Stromal cell of bone marrow (primary cell): ENCODE data around the gene ARID3B.
A peak's percentile ranks its signal among the peaks of the same experiment; 100 is the strongest.
"Not testable (repeated sequence)": the region's sequence is repeated elsewhere in the genome, so short reads cannot be mapped to it uniquely, and the experiment has no call there.

Source experiments
- DNase-seq: peaks from one replicate; pipeline ENCODE4 v3.0.0-alpha.2; 2012; ENCODE audit warnings: low read depth

Gene ARID3B

GRCh38 chr15:74540761-74541493 lies at the start of gene ARID3B:
Gene ARID3B, plus strand, starts transcription at chr15:74541220. Its CDS starts 2,717 bp downstream, at chr15:74543937.
- peak; percentile 95 for DNase-seq

- DNase-seq, result no peak
Observed at GRCh38 chr15:74496648-74497047, 44.4 kb upstream of the ARID3B start.

- no peak for DNase-seq
Observed at GRCh38 chr15:74497584-74497983, 43.4 kb upstream of the ARID3B start.

GRCh38 chr15:74499366-74499765 lies 41.7 kb upstream of the ARID3B start:
- no peak for DNase-seq

GRCh38 chr15:74500401-74500800 lies 40.6 kb upstream of the ARID3B start:
- DNase-seq, result no peak

- no peak for DNase-seq
Observed at GRCh38 chr15:74502301-74502700, 38.7 kb upstream of the ARID3B start.

GRCh38 chr15:74504418-74504817 lies 36.6 kb upstream of the ARID3B start:
- DNase-seq, result no peak

GRCh38 chr15:74504836-74505235 lies 36.2 kb upstream of the ARID3B start:
- no peak for DNase-seq

- no peak for DNase-seq
Observed at GRCh38 chr15:74505837-74506514, 35.0 kb upstream of the ARID3B start.

GRCh38 chr15:74506515-74506840 lies 34.5 kb upstream of the ARID3B start:
- DNase-seq, result no peak

- no peak for DNase-seq
Observed at GRCh38 chr15:74511583-74511982, 29.4 kb upstream of the ARID3B start.

- DNase-seq, result not testable (repeated sequence)
Observed at GRCh38 chr15:74514059-74514458, 27.0 kb upstream of the ARID3B start.

- DNase-seq, result no peak
Observed at GRCh38 chr15:74517096-74517495, 23.9 kb upstream of the ARID3B start.

- DNase-seq, result no peak
Observed at GRCh38 chr15:74519311-74519710, 21.7 kb upstream of the ARID3B start.

GRCh38 chr15:74520407-74520806 lies 20.6 kb upstream of the ARID3B start:
- DNase-seq, result no peak

- DNase-seq, result no peak
Observed at GRCh38 chr15:74523982-74524381, 17.0 kb upstream of the ARID3B start.

GRCh38 chr15:74525309-74525708 lies 15.7 kb upstream of the ARID3B start:
- no peak for DNase-seq

- no peak for DNase-seq
Observed at GRCh38 chr15:74525945-74526344, 15.1 kb upstream of the ARID3B start.

- DNase-seq, result no peak
Observed at GRCh38 chr15:74528876-74529275, 12.1 kb upstream of the ARID3B start.

GRCh38 chr15:74529921-74530320 lies 11.1 kb upstream of the ARID3B start:
- DNase-seq, result no peak

GRCh38 chr15:74530771-74531143 lies 10.3 kb upstream of the ARID3B start:
- DNase-seq, result no peak

- DNase-seq, result no peak
Observed at GRCh38 chr15:74531144-74531811, 9.7 kb upstream of the ARID3B start.

- no peak for DNase-seq
Observed at GRCh38 chr15:74535388-74536084, 5.5 kb upstream of the ARID3B start.
